ENCODE measurements around the gene PRR30.

The PRR30 gene

DNA sequence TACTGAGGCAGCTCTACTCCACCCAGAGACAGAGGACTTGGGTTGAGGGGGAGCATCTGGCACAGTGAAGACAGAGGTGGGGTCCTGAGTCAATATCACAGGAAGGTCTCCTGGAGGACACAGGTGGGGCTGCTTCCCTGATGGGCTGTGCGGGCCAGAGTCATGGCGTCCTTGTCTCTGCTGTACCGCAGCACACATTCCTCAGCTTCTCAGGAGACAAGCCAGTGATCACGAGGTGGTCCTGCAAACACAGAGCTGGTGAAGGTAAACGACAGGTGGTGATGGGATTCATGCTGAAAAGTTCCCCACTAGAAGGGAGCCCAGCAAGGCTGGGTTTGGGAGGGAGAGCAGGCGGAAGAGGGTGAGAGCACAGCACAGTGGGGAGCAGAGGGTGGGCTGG is 19.3 kb upstream of the PRR30 start:
- POLR2A ChIA-PET, result interaction anchor here (0.6 kb wide), 1 partner anchor 16 kb away, joined by 3 read pairs; no protein-coding TSS in a partner anchor
- DNase-seq (ENCODE audit: extremely low spot score), result no peak
- CTCF ChIA-PET, result interaction anchor here (1.0 to 5.2 kb wide), 8 partner anchors 12 to 123 kb away, joined by 3 to 30 read pairs (median 4); partner anchors contain the start of gene PRR30
- TF ChIP-seq, protein P1, sequence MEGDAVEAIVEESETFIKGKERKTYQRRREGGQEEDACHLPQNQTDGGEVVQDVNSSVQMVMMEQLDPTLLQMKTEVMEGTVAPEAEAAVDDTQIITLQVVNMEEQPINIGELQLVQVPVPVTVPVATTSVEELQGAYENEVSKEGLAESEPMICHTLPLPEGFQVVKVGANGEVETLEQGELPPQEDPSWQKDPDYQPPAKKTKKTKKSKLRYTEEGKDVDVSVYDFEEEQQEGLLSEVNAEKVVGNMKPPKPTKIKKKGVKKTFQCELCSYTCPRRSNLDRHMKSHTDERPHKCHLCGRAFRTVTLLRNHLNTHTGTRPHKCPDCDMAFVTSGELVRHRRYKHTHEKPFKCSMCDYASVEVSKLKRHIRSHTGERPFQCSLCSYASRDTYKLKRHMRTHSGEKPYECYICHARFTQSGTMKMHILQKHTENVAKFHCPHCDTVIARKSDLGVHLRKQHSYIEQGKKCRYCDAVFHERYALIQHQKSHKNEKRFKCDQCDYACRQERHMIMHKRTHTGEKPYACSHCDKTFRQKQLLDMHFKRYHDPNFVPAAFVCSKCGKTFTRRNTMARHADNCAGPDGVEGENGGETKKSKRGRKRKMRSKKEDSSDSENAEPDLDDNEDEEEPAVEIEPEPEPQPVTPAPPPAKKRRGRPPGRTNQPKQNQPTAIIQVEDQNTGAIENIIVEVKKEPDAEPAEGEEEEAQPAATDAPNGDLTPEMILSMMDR (IDR thresholded peaks at IDR 0.05; ENCODE audit: control extremely low read depth, extremely low read depth, low read depth, missing control alignments), result no peak

DNA sequence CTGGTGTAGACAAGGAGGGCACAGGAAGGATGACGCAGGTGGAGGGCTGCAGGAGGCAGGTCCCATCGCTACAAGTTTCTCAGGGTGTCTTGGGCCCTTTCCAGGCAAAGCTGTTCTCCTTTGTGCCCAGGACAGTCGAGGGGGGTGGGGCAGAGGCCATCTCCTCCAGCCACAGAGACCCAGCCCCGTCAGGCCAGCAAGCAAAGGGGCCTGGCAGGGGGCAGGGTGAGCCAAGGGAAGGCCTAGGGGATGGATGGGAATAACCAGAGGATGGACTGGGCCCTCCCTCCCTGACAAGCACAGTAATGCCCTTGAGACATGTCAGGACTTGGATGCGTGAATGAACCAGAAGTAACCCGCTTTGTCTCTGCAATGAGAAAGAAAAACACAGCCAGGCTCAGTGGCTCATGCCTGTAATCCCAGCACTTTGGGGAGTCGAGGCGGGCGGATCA is 15.9 kb upstream of the PRR30 start:
- DNase-seq (ENCODE audit: extremely low spot score), result no peak
- TF ChIP-seq, protein P1 (IDR thresholded peaks at IDR 0.05; ENCODE audit: control extremely low read depth, extremely low read depth, low read depth, missing control alignments), result no peak
- POLR2A ChIA-PET, result no interaction called here
- CTCF ChIA-PET, result interaction anchor here (0.8 to 7.1 kb wide), 2 partner anchors 15 to 182 kb away, joined by 3 to 30 read pairs; no protein-coding TSS in a partner anchor

DNA sequence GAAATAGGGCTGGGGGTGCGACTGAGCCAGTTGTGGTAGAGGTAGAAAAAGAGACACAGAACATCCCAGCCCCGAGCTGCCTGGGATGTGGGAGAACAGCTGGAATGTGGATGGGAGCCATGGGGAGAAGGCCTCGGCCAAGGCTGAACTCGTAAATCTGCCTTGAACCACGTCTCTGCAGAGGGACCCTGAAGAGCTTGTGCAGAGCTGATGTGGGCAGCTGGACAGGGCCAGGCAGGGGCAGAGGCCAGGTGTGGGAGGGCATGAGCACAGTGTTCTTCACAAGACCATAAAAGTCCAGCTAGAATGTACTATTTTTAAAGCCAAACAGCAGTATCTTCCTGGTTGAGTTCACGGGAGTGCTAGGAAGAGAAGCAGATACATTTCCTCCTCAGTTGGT is 15.3 kb upstream of the PRR30 start:
- no peak for DNase-seq (ENCODE audit: extremely low spot score)
- ChIA-PET CTCF (interaction anchor here (0.7 to 7.1 kb wide), 4 partner anchors 13 to 182 kb away, joined by 3 to 30 read pairs (median 3); no protein-coding TSS in a partner anchor), POLR2A (no interaction called here)
- TF ChIP-seq, protein P1 (IDR thresholded peaks at IDR 0.05; ENCODE audit: control extremely low read depth, extremely low read depth, low read depth, missing control alignments), result no peak

GRCh38 chr2:27152796-27153464 is 13.7 kb upstream of the PRR30 start:
- TF ChIP-seq, protein P1 (IDR thresholded peaks at IDR 0.05; ENCODE audit: control extremely low read depth, extremely low read depth, low read depth, missing control alignments), result no peak
- ChIA-PET POLR2A (no interaction called here), CTCF (interaction anchor here (0.9 to 7.1 kb wide), 7 partner anchors 11 to 129 kb away, joined by 3 to 30 read pairs (median 3); partner anchors contain the start of gene TRIM54)
- no peak for DNase-seq (ENCODE audit: extremely low spot score)

GRCh38 chr2:27152102-27152795 is 13.0 kb upstream of the PRR30 start:
- ChIA-PET CTCF (interaction anchor here (0.9 to 7.1 kb wide), 8 partner anchors 10 to 130 kb away, joined by 3 to 30 read pairs (median 4); partner anchors contain the start of gene TRIM54), POLR2A (interaction anchor here (0.6 kb wide), 1 partner anchor 40 kb away, joined by 3 read pairs; no protein-coding TSS in a partner anchor)
- no peak for DNase-seq (ENCODE audit: extremely low spot score)
- TF ChIP-seq, protein P1 (IDR thresholded peaks at IDR 0.05; ENCODE audit: control extremely low read depth, extremely low read depth, low read depth, missing control alignments), result no peak

DNA sequence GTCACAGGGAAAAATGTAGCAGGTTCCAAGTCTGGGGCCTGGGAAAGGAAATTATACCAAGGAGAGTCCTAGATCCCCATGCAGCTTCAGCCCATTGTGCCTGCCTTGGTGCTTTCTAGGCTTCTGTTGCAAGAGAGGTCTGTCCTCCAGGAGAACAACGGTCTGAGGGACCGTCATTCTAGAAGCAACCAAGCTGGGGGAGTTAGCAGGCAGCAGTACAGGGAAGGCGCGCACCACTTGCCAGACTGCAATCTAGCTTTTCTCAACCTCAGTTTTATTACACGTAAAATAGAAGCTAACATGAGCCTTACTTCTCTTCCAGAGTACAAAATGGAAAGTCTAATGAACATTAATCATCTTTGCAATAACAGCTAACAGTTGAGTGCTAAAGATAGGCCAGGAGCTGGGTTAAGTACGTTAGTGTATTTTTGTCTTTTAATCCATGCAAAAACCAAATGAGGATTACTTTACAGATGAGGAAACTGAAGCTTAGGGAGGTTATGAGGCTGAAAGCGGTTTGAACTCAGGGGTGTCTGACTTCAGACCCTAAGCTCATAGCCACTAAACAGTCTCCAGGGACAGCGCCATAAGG is 11.5 kb upstream of the PRR30 start:
- ChIA-PET CTCF (interaction anchor here (0.8 to 7.1 kb wide), 4 partner anchors 17 to 129 kb away, joined by 3 to 30 read pairs (median 5); no protein-coding TSS in a partner anchor), POLR2A (no interaction called here)
- TF ChIP-seq, protein P1 (IDR thresholded peaks at IDR 0.05; ENCODE audit: control extremely low read depth, extremely low read depth, low read depth, missing control alignments), result no peak
- DNase-seq (ENCODE audit: extremely low spot score), result no peak
